ENCODE data around the gene WDR73.
"Not testable (repeated sequence)": the region's sequence is repeated elsewhere in the genome, so short reads cannot be mapped to it uniquely, and the experiment has no call there.

WDR73 gene

GRCh38 chr15:84696757-84697156 is 42.7 kb upstream of the WDR73 start:
- Histone ChIP-seq H3K36me3 (replicated peaks) (no peaks in the 10 kb centered on the region), H3K4me3 (ENCODE audit: low read depth, low read length) (no peak overlapping the region), H3K27ac (no peak overlapping the region), H3K27me3 (replicated peaks) (no peaks in the 10 kb centered on the region)
- no peak for DNase-seq
- in situ Hi-C loops (cut with HindIII; ENCODE audit: low pct_ligation_motif_present, low sequenced_read_pairs) = no loop called here
- no peak for TF ChIP-seq CTCF (IDR thresholded peaks at IDR 0.05; ENCODE audit: low read depth, low read length, missing control alignments)

GRCh38 chr15:84690342-84690741 is 36.3 kb upstream of the WDR73 start:
- in situ Hi-C loops (cut with HindIII; ENCODE audit: low pct_ligation_motif_present, low sequenced_read_pairs) = no loop called here
- Histone ChIP-seq H3K27ac (no peak overlapping the region), H3K27me3 (replicated peaks) (no peaks in the 10 kb centered on the region), H3K4me3 (ENCODE audit: low read depth, low read length) (no peak overlapping the region), H3K36me3 (replicated peaks) (peaks cover 7% of the 10 kb centered on the region)
- TF ChIP-seq CTCF (IDR thresholded peaks at IDR 0.05; ENCODE audit: low read depth, low read length, missing control alignments) = no peak
- DNase-seq = no peak

- no peak for DNase-seq
- no peak for TF ChIP-seq CTCF (IDR thresholded peaks at IDR 0.05; ENCODE audit: low read depth, low read length, missing control alignments)
- in situ Hi-C loops (cut with HindIII; ENCODE audit: low pct_ligation_motif_present, low sequenced_read_pairs) = no loop called here
- Histone ChIP-seq H3K4me3 (ENCODE audit: low read depth, low read length) (no peak overlapping the region), H3K27me3 (replicated peaks) (no peaks in the 10 kb centered on the region), H3K27ac (no peak overlapping the region), H3K36me3 (replicated peaks) (peaks cover 7% of the 10 kb centered on the region)
Observed at GRCh38 chr15:84689858-84690257, 35.8 kb upstream of the WDR73 start.

- peaks cover 10% of the 10 kb centered on the region for H3K36me3 ChIP-seq (replicated peaks)
- in situ Hi-C loops (cut with HindIII; ENCODE audit: low pct_ligation_motif_present, low sequenced_read_pairs) = not testable (repeated sequence)
- peak overlapping the region; percentile 95 for H3K27ac ChIP-seq
Observed at GRCh38 chr15:84686446-84686845, 32.4 kb upstream of the WDR73 start.

GRCh38 chr15:84685304-84685703 is 31.2 kb upstream of the WDR73 start:
- no peak overlapping the region for H3K4me3 ChIP-seq (ENCODE audit: low read depth, low read length)
- in situ Hi-C loops (cut with HindIII; ENCODE audit: low pct_ligation_motif_present, low sequenced_read_pairs) = no loop called here
- H3K27ac ChIP-seq = peak overlapping the region; percentile 95
- H3K27me3 ChIP-seq (replicated peaks) = no peaks in the 10 kb centered on the region
- DNase-seq = peak; percentile 91
- TF ChIP-seq CTCF (IDR thresholded peaks at IDR 0.05; ENCODE audit: low read depth, low read length, missing control alignments) = no peak
- H3K36me3 ChIP-seq (replicated peaks) = peaks cover 12% of the 10 kb centered on the region

More at GRCh38 chr15:84686446-84686845, 32.4 kb upstream of the WDR73 start:
- not testable (repeated sequence) for DNase-seq; H3K4me3 ChIP-seq (ENCODE audit: low read depth, low read length); H3K27me3 ChIP-seq (replicated peaks)

GRCh38 chr15:84684092-84684491 is 30.0 kb upstream of the WDR73 start:
- DNase-seq = peak; percentile 93
- Histone ChIP-seq H3K4me3 (ENCODE audit: low read depth, low read length) (no peak overlapping the region), H3K27me3 (replicated peaks) (no peaks in the 10 kb centered on the region), H3K36me3 (replicated peaks) (peaks cover 7% of the 10 kb centered on the region), H3K27ac (peak overlapping the region; percentile 95)
- in situ Hi-C loops (cut with HindIII; ENCODE audit: low pct_ligation_motif_present, low sequenced_read_pairs) = no loop called here
- TF ChIP-seq CTCF (IDR thresholded peaks at IDR 0.05; ENCODE audit: low read depth, low read length, missing control alignments) = no peak
